ENCODE measurements around the gene CDC123. TPM values are rescaled to one million over a fixed set of nuclear protein-coding genes. Genes with fewer than 3 reads are reported as not detected.

CDC123 gene
- polyA plus RNA-seq, 2 of the 4 experiments (the other 2 are of a cell fraction): 164 to 195 TPM

DNA sequence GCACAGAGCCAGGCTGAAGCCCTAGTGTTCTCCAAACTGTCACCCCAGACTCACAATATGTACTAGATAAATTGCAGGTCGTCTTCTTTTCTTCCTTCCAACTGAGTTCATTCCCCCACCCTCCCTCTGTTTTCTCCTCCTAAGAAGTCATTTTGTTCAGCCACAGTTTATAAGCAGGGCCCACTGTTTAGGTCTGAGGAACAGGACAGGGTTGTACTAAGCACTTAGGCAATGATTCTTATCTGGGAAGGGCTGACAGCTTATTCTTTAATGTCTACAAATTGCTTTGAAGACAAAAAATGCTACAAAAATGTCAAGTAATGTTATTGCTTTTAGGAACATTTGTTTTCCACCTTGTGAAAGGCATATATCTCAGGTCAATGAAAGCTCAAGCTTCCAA is 59.1 kb downstream of the CDC123 start:
- no peak overlapping the region for H3K4me3 ChIP-seq
- 54% methylated on average over 1 of the region's 1 CpG for WGBS (ENCODE audit: missing lambda C conversion rate)
- no peaks in the 10 kb centered on the region for H3K4me1 ChIP-seq
- DNase-seq (ENCODE audit: low read depth in 1 of 2, low spot score in 1 of 2): no peak
- CTCF ChIA-PET: interaction anchor here (0.7 to 2.7 kb wide), 6 partner anchors 9 to 456 kb away, joined by 3 to 11 read pairs (median 5); no protein-coding TSS in a partner anchor
- ATAC-seq: no peak
- no peaks in the 10 kb centered on the region for H3K9me3 ChIP-seq
- POLR2A ChIA-PET: no interaction called here
- no peak overlapping the region for H3K4me2 ChIP-seq
- no peak for FAIRE-seq
- H3K27ac ChIP-seq: no peak overlapping the region
- TF ChIP-seq ZNF302 (CRISPR knock-in tag; IDR thresholded peaks at IDR 0.05): no peak
- no peak for TF ChIP-seq CHD4 (IDR thresholded peaks at IDR 0.05; ENCODE audit: borderline replicate concordance)
- no peak for TF ChIP-seq RNF2 (IDR thresholded peaks at IDR 0.05; ENCODE audit: borderline replicate concordance, low read depth)
- TF ChIP-seq, protein P1, sequence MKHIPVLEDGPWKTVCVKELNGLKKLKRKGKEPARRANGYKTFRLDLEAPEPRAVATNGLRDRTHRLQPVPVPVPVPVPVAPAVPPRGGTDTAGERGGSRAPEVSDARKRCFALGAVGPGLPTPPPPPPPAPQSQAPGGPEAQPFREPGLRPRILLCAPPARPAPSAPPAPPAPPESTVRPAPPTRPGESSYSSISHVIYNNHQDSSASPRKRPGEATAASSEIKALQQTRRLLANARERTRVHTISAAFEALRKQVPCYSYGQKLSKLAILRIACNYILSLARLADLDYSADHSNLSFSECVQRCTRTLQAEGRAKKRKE (CRISPR knock-in tag; IDR thresholded peaks at IDR 0.05; ENCODE audit: low read depth): no peak
- TF ChIP-seq FOSB (CRISPR knock-in tag; IDR thresholded peaks at IDR 0.05): no peak
- no peak for TF ChIP-seq TP53 (CRISPR knock-in tag; IDR thresholded peaks at IDR 0.05)
- TF ChIP-seq HDAC2 (IDR thresholded peaks at IDR 0.05): no peak
- no peak for TF ChIP-seq CBX8 (IDR thresholded peaks at IDR 0.05)
- no peak for TF ChIP-seq ZFP36 (IDR thresholded peaks at IDR 0.05; ENCODE audit: borderline replicate concordance, partially characterized antibody)
- TF ChIP-seq KDM5A (IDR thresholded peaks at IDR 0.05): no peak
- TF ChIP-seq RAD21 (conservative IDR thresholded peaks at IDR 0.05 in 1 of 2, IDR thresholded peaks at IDR 0.05 in 1 of 2): no peak
- no peak for TF ChIP-seq EHF (CRISPR knock-in tag; IDR thresholded peaks at IDR 0.05)
- no peak for TF ChIP-seq HEYL (CRISPR knock-in tag; IDR thresholded peaks at IDR 0.05)
- TF ChIP-seq, protein P2, sequence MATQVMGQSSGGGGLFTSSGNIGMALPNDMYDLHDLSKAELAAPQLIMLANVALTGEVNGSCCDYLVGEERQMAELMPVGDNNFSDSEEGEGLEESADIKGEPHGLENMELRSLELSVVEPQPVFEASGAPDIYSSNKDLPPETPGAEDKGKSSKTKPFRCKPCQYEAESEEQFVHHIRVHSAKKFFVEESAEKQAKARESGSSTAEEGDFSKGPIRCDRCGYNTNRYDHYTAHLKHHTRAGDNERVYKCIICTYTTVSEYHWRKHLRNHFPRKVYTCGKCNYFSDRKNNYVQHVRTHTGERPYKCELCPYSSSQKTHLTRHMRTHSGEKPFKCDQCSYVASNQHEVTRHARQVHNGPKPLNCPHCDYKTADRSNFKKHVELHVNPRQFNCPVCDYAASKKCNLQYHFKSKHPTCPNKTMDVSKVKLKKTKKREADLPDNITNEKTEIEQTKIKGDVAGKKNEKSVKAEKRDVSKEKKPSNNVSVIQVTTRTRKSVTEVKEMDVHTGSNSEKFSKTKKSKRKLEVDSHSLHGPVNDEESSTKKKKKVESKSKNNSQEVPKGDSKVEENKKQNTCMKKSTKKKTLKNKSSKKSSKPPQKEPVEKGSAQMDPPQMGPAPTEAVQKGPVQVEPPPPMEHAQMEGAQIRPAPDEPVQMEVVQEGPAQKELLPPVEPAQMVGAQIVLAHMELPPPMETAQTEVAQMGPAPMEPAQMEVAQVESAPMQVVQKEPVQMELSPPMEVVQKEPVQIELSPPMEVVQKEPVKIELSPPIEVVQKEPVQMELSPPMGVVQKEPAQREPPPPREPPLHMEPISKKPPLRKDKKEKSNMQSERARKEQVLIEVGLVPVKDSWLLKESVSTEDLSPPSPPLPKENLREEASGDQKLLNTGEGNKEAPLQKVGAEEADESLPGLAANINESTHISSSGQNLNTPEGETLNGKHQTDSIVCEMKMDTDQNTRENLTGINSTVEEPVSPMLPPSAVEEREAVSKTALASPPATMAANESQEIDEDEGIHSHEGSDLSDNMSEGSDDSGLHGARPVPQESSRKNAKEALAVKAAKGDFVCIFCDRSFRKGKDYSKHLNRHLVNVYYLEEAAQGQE (IDR thresholded peaks at IDR 0.05): no peak

DNA sequence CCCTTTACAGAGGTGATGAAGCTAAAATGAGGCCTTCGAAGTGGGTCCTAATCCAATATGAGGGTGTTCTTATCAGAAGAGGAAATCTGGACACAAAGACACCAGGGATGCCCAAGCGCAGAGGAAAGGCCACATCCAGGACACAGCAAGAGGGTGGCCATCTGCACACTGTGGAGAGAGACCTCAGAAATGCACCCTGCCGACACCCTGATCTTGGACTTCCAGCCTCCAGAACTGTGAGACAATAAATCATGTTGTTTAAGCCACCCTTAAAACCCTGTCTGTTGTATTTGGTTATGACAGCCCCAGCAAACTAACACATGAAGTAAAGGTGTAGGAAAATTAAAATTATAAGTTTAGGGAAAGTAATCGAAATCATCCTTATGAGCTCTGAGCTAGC is 64.0 kb downstream of the CDC123 start:
- DNase-seq (ENCODE audit: low read depth in 1 of 2, low spot score in 1 of 2) (no peak), FAIRE-seq (no peak), ATAC-seq (no peak)
- no peak overlapping the region for H3K4me3 ChIP-seq
- WGBS (ENCODE audit: missing lambda C conversion rate): 79% methylated on average over 4 of the region's 4 CpGs
- H3K9me3 ChIP-seq: no peaks in the 10 kb centered on the region
- H3K4me1 ChIP-seq: peaks cover 7% of the 10 kb centered on the region
- ChIA-PET CTCF (interaction anchor here (1.3 to 1.8 kb wide), 2 partner anchors 451 to 642 kb away, joined by 4 to 9 read pairs; no protein-coding TSS in a partner anchor), POLR2A (no interaction called here)
- H3K4me2 ChIP-seq: no peak overlapping the region
- TF ChIP-seq JUNB (IDR thresholded peaks at IDR 0.05) (no peak), NR3C1 (IDR thresholded peaks at IDR 0.05) (no peak), EHF (CRISPR knock-in tag; IDR thresholded peaks at IDR 0.05) (no peak), HDAC2 (IDR thresholded peaks at IDR 0.05) (no peak), MYC (IDR thresholded peaks at IDR 0.05; ENCODE audit: borderline replicate concordance, low read length) (no peak), CHD2 (IDR thresholded peaks at IDR 0.05; ENCODE audit: low read length, partially characterized antibody) (no peak), RAD21 (conservative IDR thresholded peaks at IDR 0.05 in 1 of 2, IDR thresholded peaks at IDR 0.05 in 1 of 2) (no peak), EP300 (IDR thresholded peaks at IDR 0.05) (no peak), MAFK (IDR thresholded peaks at IDR 0.05; ENCODE audit: partially characterized antibody) (no peak), SREBF2 (IDR thresholded peaks at IDR 0.05) (no peak), NPAS2 (CRISPR knock-in tag; IDR thresholded peaks at IDR 0.05; ENCODE audit: borderline replicate concordance) (no peak), ESRRA (IDR thresholded peaks at IDR 0.05; ENCODE audit: borderline replicate concordance, low read length) (no peak), RCOR1 (IDR thresholded peaks at IDR 0.05; ENCODE audit: low read depth, low read length) (no peak), KDM1A (IDR thresholded peaks at IDR 0.05; ENCODE audit: low read depth) (no peak), CEBPB (IDR thresholded peaks at IDR 0.05) (no peak), TFCP2L1 (CRISPR knock-in tag; IDR thresholded peaks at IDR 0.05) (no peak), HOXB13 (CRISPR knock-in tag; IDR thresholded peaks at IDR 0.05; ENCODE audit: low read depth) (no peak)
- TF ChIP-seq, protein P3, sequence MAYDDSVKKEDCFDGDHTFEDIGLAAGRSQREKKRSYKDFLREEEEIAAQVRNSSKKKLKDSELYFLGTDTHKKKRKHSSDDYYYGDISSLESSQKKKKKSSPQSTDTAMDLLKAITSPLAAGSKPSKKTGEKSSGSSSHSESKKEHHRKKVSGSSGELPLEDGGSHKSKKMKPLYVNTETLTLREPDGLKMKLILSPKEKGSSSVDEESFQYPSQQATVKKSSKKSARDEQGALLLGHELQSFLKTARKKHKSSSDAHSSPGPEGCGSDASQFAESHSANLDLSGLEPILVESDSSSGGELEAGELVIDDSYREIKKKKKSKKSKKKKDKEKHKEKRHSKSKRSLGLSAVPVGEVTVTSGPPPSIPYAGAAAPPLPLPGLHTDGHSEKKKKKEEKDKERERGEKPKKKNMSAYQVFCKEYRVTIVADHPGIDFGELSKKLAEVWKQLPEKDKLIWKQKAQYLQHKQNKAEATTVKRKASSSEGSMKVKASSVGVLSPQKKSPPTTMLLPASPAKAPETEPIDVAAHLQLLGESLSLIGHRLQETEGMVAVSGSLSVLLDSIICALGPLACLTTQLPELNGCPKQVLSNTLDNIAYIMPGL (CRISPR knock-in tag; IDR thresholded peaks at IDR 0.05; ENCODE audit: borderline replicate concordance): no peak
- TF ChIP-seq, protein P4, sequence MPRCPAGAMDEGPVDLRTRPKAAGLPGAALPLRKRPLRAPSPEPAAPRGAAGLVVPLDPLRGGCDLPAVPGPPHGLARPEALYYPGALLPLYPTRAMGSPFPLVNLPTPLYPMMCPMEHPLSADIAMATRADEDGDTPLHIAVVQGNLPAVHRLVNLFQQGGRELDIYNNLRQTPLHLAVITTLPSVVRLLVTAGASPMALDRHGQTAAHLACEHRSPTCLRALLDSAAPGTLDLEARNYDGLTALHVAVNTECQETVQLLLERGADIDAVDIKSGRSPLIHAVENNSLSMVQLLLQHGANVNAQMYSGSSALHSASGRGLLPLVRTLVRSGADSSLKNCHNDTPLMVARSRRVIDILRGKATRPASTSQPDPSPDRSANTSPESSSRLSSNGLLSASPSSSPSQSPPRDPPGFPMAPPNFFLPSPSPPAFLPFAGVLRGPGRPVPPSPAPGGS (IDR thresholded peaks at IDR 0.05): no peak
- TF ChIP-seq, protein P5, sequence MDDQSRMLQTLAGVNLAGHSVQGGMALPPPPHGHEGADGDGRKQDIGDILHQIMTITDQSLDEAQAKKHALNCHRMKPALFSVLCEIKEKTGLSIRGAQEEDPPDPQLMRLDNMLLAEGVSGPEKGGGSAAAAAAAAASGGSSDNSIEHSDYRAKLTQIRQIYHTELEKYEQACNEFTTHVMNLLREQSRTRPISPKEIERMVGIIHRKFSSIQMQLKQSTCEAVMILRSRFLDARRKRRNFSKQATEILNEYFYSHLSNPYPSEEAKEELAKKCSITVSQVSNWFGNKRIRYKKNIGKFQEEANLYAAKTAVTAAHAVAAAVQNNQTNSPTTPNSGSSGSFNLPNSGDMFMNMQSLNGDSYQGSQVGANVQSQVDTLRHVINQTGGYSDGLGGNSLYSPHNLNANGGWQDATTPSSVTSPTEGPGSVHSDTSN (IDR thresholded peaks at IDR 0.05): no peak
- no peak overlapping the region for H3K27ac ChIP-seq
